ENCODE measurements around the gene HSP90B1. TPM values are rescaled to one million over a fixed set of nuclear protein-coding genes. Genes with fewer than 3 reads are reported as not detected.

Gene HSP90B1
- total RNA-seq, 2 donors from 2014 or later, result 662 to 1,207 TPM

- intact Hi-C loops (cut with DNase I), result no loop called here
- Histone ChIP-seq H3K36me3 (no peaks in the 10 kb centered on the region), H3K4me3 (no peak overlapping the region), H3K9me3 (no peaks in the 10 kb centered on the region), H3K9ac (ENCODE audit: low read depth in 2 of 2, low read length in 2 of 2) (no peak overlapping the region), H3K4me1 (no peaks in the 10 kb centered on the region), H3K27ac (no peak overlapping the region), H3K27me3 (no peaks in the 10 kb centered on the region)
- DNase-seq, result no peak
- no peak for TF ChIP-seq CTCF (IDR thresholded peaks at IDR 0.05)
Measured at GRCh38 chr12:103913100-103913499, 17.1 kb upstream of the HSP90B1 start.

GRCh38 chr12:103915306-103915705 lies 14.9 kb upstream of the HSP90B1 start:
- Histone ChIP-seq H3K9ac (ENCODE audit: low read depth in 2 of 2, low read length in 2 of 2) (no peak overlapping the region), H3K36me3 (no peaks in the 10 kb centered on the region), H3K4me1 (no peaks in the 10 kb centered on the region), H3K27me3 (no peaks in the 10 kb centered on the region), H3K27ac (no peak overlapping the region), H3K9me3 (no peaks in the 10 kb centered on the region), H3K4me3 (no peak overlapping the region)
- no peak for DNase-seq
- intact Hi-C loops (cut with DNase I), result no loop called here
- TF ChIP-seq CTCF (IDR thresholded peaks at IDR 0.05), result no peak

- TF ChIP-seq CTCF (IDR thresholded peaks at IDR 0.05), result no peak
- intact Hi-C loops (cut with DNase I), result no loop called here
- Histone ChIP-seq H3K27ac (no peak overlapping the region), H3K36me3 (no peaks in the 10 kb centered on the region), H3K27me3 (no peaks in the 10 kb centered on the region), H3K9me3 (no peaks in the 10 kb centered on the region), H3K4me3 (no peak overlapping the region), H3K4me1 (no peaks in the 10 kb centered on the region), H3K9ac (ENCODE audit: low read depth in 2 of 2, low read length in 2 of 2) (no peak overlapping the region)
- no peak for DNase-seq
Measured at GRCh38 chr12:103917873-103918272, 12.3 kb upstream of the HSP90B1 start.

GRCh38 chr12:103924761-103925641 lies 5.2 kb upstream of the HSP90B1 start:
- H3K27ac ChIP-seq, result no peak overlapping the region
- no peak overlapping the region for H3K4me3 ChIP-seq
- no peaks in the 10 kb centered on the region for H3K9me3 ChIP-seq
- no peaks in the 10 kb centered on the region for H3K4me1 ChIP-seq
- TF ChIP-seq CTCF (IDR thresholded peaks at IDR 0.05), result no peak
- no peaks in the 10 kb centered on the region for H3K36me3 ChIP-seq
- no peaks in the 10 kb centered on the region for H3K27me3 ChIP-seq
- H3K9ac ChIP-seq (ENCODE audit: low read depth in 2 of 2, low read length in 2 of 2), result no peak overlapping the region
- intact Hi-C loops (cut with DNase I), result loop anchor here (5.0 kb wide), 1 partner anchor 48 kb away; no protein-coding TSS in a partner anchor
- DNase-seq, result no peak

- H3K9ac ChIP-seq (ENCODE audit: low read depth in 2 of 2, low read length in 2 of 2), result peak overlapping the region; percentile 76 to 93
- no peaks in the 10 kb centered on the region for H3K36me3 ChIP-seq
- DNase-seq, result peak; percentile 68
- no peaks in the 10 kb centered on the region for H3K27me3 ChIP-seq
- intact Hi-C loops (cut with DNase I), result loop anchor here (5.0 kb wide), 1 partner anchor 51 kb away; no protein-coding TSS in a partner anchor
- no peak for TF ChIP-seq CTCF (IDR thresholded peaks at IDR 0.05)
- H3K27ac ChIP-seq, result peak overlapping the region; percentile 96
- H3K9me3 ChIP-seq, result no peaks in the 10 kb centered on the region
- H3K4me1 ChIP-seq, result peaks cover 11% of the 10 kb centered on the region
- H3K4me3 ChIP-seq, result peak overlapping the region; percentile 48
Measured at GRCh38 chr12:103928682-103929045, 1.5 kb upstream of the HSP90B1 start.
